ENCODE measurements around the gene GNE. TPM values are rescaled to one million over a fixed set of nuclear protein-coding genes. Genes with fewer than 3 reads are reported as not detected.
"Not testable (repeated sequence)": the region's sequence is repeated elsewhere in the genome, so short reads cannot be mapped to it uniquely, and the experiment has no call there.

Gene GNE
- total and polyA plus RNA-seq, 12 donors = 4.8 to 34.3 (median 20.7) TPM

GRCh38 chr9:36188212-36188611 lies 70.0 kb downstream of the GNE start:
- no peaks in the 10 kb centered on the region for H3K9me3 ChIP-seq (replicated peaks in 1 of 3)
- peaks cover 17 to 24% of the 10 kb centered on the region in 2 donors for H3K4me1 ChIP-seq (replicated peaks in 1 of 2)
- H3K27me3 ChIP-seq = no peaks in the 10 kb centered on the region
- H3K27ac ChIP-seq = no peak overlapping the region
- H3K4me3 ChIP-seq = no peak overlapping the region
- WGBS, 4 donors = 90 to 98% (median 94%) methylated on average over 5 of the region's 5 CpGs
- no peaks in the 10 kb centered on the region for H3K36me3 ChIP-seq (replicated peaks in 1 of 2)
- intact Hi-C loops (cut with DNase I) = no loop called here
- DNase-seq = no peak
- TF ChIP-seq CTCF (IDR thresholded peaks at IDR 0.05) (no peak), POLR2A (IDR thresholded peaks at IDR 0.05) (no peak)

- no peaks in the 10 kb centered on the region for H3K36me3 ChIP-seq (replicated peaks in 1 of 2)
- no peak for TF ChIP-seq CTCF (IDR thresholded peaks at IDR 0.05)
- no peak for TF ChIP-seq POLR2A (IDR thresholded peaks at IDR 0.05)
- no peak for DNase-seq
- no peak overlapping the region for H3K4me3 ChIP-seq
- peaks cover 9 to 16% of the 10 kb centered on the region in 2 donors for H3K4me1 ChIP-seq (replicated peaks in 1 of 2)
- H3K9me3 ChIP-seq (replicated peaks in 1 of 3) = no peaks in the 10 kb centered on the region
- H3K27me3 ChIP-seq = no peaks in the 10 kb centered on the region
- intact Hi-C loops (cut with DNase I) = no loop called here
- no peak overlapping the region for H3K27ac ChIP-seq
Measured at GRCh38 chr9:36187414-36187813, 70.8 kb downstream of the GNE start.

- H3K4me1 ChIP-seq (replicated peaks in 1 of 2); DNase-seq; H3K36me3 ChIP-seq (replicated peaks in 1 of 2); intact Hi-C loops (cut with DNase I); H3K9me3 ChIP-seq (replicated peaks in 1 of 3); H3K27ac ChIP-seq; H3K4me3 ChIP-seq; H3K27me3 ChIP-seq: not testable (repeated sequence)
- WGBS, 4 donors = 81 to 89% (median 86%) methylated on average over 6 of the region's 6 CpGs
Measured at GRCh38 chr9:36180243-36180642, 78.0 kb downstream of the GNE start.

GRCh38 chr9:36177571-36177970 lies 80.7 kb downstream of the GNE start:
- Histone ChIP-seq H3K9me3 (replicated peaks in 1 of 3) (no peaks in the 10 kb centered on the region), H3K4me3 (no peak overlapping the region), H3K27ac (no peak overlapping the region), H3K36me3 (replicated peaks in 1 of 2) (no peaks in the 10 kb centered on the region), H3K4me1 (replicated peaks in 1 of 2) (no peaks in the 10 kb centered on the region), H3K27me3 (no peaks in the 10 kb centered on the region)
- TF ChIP-seq POLR2A (IDR thresholded peaks at IDR 0.05) = no peak
- no peak for TF ChIP-seq CTCF (IDR thresholded peaks at IDR 0.05)
- no peak for DNase-seq
- intact Hi-C loops (cut with DNase I) = loop anchor here in 1 of 2 donors (10.0 kb wide), 1 partner anchor 153 kb away; no protein-coding TSS in a partner anchor
- 82 to 94% (median 85%) methylated on average over 4 of the region's 4 CpGs for WGBS, 4 donors

- H3K27ac ChIP-seq; H3K36me3 ChIP-seq (replicated peaks in 1 of 2); H3K4me3 ChIP-seq; H3K27me3 ChIP-seq; H3K4me1 ChIP-seq (replicated peaks in 1 of 2); H3K9me3 ChIP-seq (replicated peaks in 1 of 3): not testable (repeated sequence)
- WGBS, 4 donors = 91 to 96% (median 93%) methylated on average over 10 of the region's 10 CpGs
- intact Hi-C loops (cut with DNase I) = loop anchor here in 1 of 2 donors (10.0 kb wide), 1 partner anchor 152 kb away; no protein-coding TSS in a partner anchor
- DNase-seq = peak in 1 of 7 donors; percentile 5
Measured at GRCh38 chr9:36176496-36176895, 81.8 kb downstream of the GNE start.

- H3K36me3 ChIP-seq (replicated peaks in 1 of 2); H3K4me3 ChIP-seq; H3K4me1 ChIP-seq (replicated peaks in 1 of 2); DNase-seq; H3K27ac ChIP-seq; H3K9me3 ChIP-seq (replicated peaks in 1 of 3); H3K27me3 ChIP-seq: not testable (repeated sequence)
- WGBS, 4 donors = 83 to 94% (median 89%) methylated on average over 3 of the region's 3 CpGs
- intact Hi-C loops (cut with DNase I) = loop anchor here in 1 of 2 donors (10.0 kb wide), 1 partner anchor 150 kb away; no protein-coding TSS in a partner anchor
Measured at GRCh38 chr9:36175209-36175608, 83.0 kb downstream of the GNE start.
